ENCODE measurements around the gene EIF4G3. TPM values are rescaled to one million over a fixed set of nuclear protein-coding genes. Genes with fewer than 3 reads are reported as not detected.

EIF4G3 gene
- polyA plus RNA-seq, 3 donors, result 5.1 to 34.2 (median 5.8) TPM

DNA sequence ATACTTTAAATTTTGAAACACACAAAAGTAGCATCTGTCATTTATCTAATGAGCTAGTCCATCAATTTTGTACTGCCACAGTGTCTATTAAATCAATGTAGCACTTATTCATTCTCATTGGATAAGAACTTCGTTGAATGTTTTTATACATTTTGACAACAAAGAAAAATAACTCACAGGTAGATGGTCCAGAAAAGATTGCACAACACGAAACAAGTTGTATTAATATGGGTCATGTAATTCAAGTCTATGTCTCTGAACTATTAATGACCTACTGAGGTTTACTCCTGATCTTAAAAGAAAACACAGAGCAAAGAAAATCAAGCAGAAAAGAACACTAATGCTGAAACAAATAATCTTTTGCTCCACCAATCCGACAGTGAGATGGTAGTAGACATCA, 404.9 kb downstream of the EIF4G3 start:
- DNase-seq, result no peak
- no peaks in the 10 kb centered on the region for H3K9me3 Mint-ChIP-seq
- intact Hi-C loops (cut with micrococcal nuclease), result no loop called here
- Histone ChIP-seq H4K20me1 (ENCODE audit: insufficient read depth, low read length) (peaks cover 8% of the 10 kb centered on the region), H3K27ac (ENCODE audit: low read depth in 1 of 2, low read length in 2 of 2) (no peak overlapping the region), H3K4me2 (replicated peaks; ENCODE audit: extremely low read depth, low read length, poor library complexity, severe bottlenecking) (no peak overlapping the region), H3K27me3 (ENCODE audit: control insufficient read depth in 2 of 2, insufficient read depth in 2 of 2, low read length in 2 of 2) (no peaks in the 10 kb centered on the region), H3K9ac (ENCODE audit: insufficient read depth, low read length, poor library complexity, severe bottlenecking) (no peak overlapping the region), H3K4me3 (replicated peaks in 1 of 3; ENCODE audit: low read depth in 2 of 3, low read length in 3 of 3) (no peak overlapping the region), H3K9me3 (replicated peaks in 1 of 2; ENCODE audit: control insufficient read depth in 1 of 2, insufficient read depth in 1 of 2, low read length in 2 of 2) (no peaks in the 10 kb centered on the region), H2AFZ (ENCODE audit: insufficient read depth, low read depth, low read length, poor library complexity, severe bottlenecking) (no peak overlapping the region), H3K79me2 (ENCODE audit: insufficient read depth, low read length) (peaks cover 19% of the 10 kb centered on the region), H3K36me3 (replicated peaks in 1 of 2; ENCODE audit: control insufficient read depth in 1 of 2, insufficient read depth in 2 of 2, low read length in 2 of 2) (peaks cover 96 to 99% of the 10 kb centered on the region in 2 donors), H3K4me1 (ENCODE audit: control insufficient read depth in 1 of 2, insufficient read depth in 2 of 2, low read length in 2 of 2) (no peaks in the 10 kb centered on the region)
- peaks cover 78 to 93% of the 10 kb centered on the region in 2 donors for H3K36me3 Mint-ChIP-seq
- no peak overlapping the region for H3K27ac Mint-ChIP-seq
- no peaks in the 10 kb centered on the region for H3K27me3 Mint-ChIP-seq (ENCODE audit: low read depth in 3 of 3)
- TF ChIP-seq, protein P1, sequence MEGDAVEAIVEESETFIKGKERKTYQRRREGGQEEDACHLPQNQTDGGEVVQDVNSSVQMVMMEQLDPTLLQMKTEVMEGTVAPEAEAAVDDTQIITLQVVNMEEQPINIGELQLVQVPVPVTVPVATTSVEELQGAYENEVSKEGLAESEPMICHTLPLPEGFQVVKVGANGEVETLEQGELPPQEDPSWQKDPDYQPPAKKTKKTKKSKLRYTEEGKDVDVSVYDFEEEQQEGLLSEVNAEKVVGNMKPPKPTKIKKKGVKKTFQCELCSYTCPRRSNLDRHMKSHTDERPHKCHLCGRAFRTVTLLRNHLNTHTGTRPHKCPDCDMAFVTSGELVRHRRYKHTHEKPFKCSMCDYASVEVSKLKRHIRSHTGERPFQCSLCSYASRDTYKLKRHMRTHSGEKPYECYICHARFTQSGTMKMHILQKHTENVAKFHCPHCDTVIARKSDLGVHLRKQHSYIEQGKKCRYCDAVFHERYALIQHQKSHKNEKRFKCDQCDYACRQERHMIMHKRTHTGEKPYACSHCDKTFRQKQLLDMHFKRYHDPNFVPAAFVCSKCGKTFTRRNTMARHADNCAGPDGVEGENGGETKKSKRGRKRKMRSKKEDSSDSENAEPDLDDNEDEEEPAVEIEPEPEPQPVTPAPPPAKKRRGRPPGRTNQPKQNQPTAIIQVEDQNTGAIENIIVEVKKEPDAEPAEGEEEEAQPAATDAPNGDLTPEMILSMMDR (IDR thresholded peaks at IDR 0.05), result no peak
- H3K4me3 Mint-ChIP-seq, result no peak overlapping the region
- H3K4me1 Mint-ChIP-seq, result no peaks in the 10 kb centered on the region
- WGBS (ENCODE audit: insufficient coverage), result no CpG with 5 or more reads among the region's 3 CpGs

DNA sequence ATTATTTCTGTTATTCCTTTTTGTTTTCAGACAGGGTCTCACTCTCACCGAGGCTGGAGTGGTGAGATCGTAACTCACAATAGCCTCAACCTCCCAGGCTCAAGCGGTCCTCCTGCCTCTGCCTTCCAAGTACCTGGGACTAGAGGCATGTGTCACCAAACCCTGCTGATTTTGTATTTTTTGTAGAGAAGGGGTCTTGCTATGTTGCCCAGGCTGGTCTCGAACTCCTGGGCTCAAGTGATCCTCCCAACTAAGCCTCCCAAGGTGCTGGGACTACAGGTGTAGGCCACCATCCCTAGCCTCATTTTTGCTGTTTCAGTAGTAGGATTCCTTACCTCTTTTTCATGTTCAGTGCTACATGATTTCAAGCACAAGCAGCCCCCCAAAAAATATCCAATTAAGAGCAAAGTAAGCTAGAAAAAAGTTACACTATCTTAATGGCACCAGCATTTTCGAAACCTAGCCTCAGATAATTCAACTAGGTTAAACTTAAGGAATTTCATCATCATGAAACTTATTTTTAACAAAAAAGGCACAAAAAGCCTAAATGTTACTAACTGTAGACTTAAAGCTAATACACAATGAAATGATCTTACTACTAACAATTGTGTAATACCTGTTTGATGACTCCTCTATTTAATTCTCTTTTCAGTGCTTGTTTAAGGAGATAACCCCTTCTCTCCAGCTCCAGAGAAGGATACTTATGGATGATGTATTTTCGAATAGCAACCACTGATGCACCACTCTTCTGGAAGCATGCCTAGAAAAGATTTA, 406.2 kb downstream of the EIF4G3 start:
- H3K4me3 ChIP-seq (replicated peaks in 1 of 3; ENCODE audit: low read depth in 2 of 3, low read length in 3 of 3), result no peak overlapping the region
- no peak overlapping the region for H2AFZ ChIP-seq (ENCODE audit: insufficient read depth, low read depth, low read length, poor library complexity, severe bottlenecking)
- Mint-ChIP-seq H3K4me1 (no peaks in the 10 kb centered on the region), H3K27ac (peak overlapping the region in 1 of 7 donors; percentile 50), H3K27me3 (ENCODE audit: low read depth in 3 of 3) (no peaks in the 10 kb centered on the region), H3K36me3 (peaks cover 83 to 96% of the 10 kb centered on the region in 2 donors), H3K9me3 (no peaks in the 10 kb centered on the region), H3K4me3 (no peak overlapping the region)
- H3K4me2 ChIP-seq (replicated peaks; ENCODE audit: extremely low read depth, low read length, poor library complexity, severe bottlenecking), result no peak overlapping the region
- H3K9ac ChIP-seq (ENCODE audit: insufficient read depth, low read length, poor library complexity, severe bottlenecking), result no peak overlapping the region
- H3K4me1 ChIP-seq (ENCODE audit: control insufficient read depth in 1 of 2, insufficient read depth in 2 of 2, low read length in 2 of 2), result no peaks in the 10 kb centered on the region
- H3K27me3 ChIP-seq (ENCODE audit: control insufficient read depth in 2 of 2, insufficient read depth in 2 of 2, low read length in 2 of 2), result no peaks in the 10 kb centered on the region
- intact Hi-C loops (cut with micrococcal nuclease), result no loop called here
- no peak overlapping the region for H3K27ac ChIP-seq (ENCODE audit: low read depth in 1 of 2, low read length in 2 of 2)
- H3K9me3 ChIP-seq (replicated peaks in 1 of 2; ENCODE audit: control insufficient read depth in 1 of 2, insufficient read depth in 1 of 2, low read length in 2 of 2), result no peaks in the 10 kb centered on the region
- TF ChIP-seq, protein P1 (IDR thresholded peaks at IDR 0.05), result no peak
- no peak for DNase-seq
- H4K20me1 ChIP-seq (ENCODE audit: insufficient read depth, low read length), result no peaks in the 10 kb centered on the region
- H3K36me3 ChIP-seq (replicated peaks in 1 of 2; ENCODE audit: control insufficient read depth in 1 of 2, insufficient read depth in 2 of 2, low read length in 2 of 2), result peaks cover 94 to 99% of the 10 kb centered on the region in 2 donors
- peaks cover 12% of the 10 kb centered on the region for H3K79me2 ChIP-seq (ENCODE audit: insufficient read depth, low read length)
- no CpG with 5 or more reads among the region's 6 CpGs for WGBS (ENCODE audit: insufficient coverage)
